Fibroblast of the aortic adventitia (primary cell): ENCODE data around the gene FBLN1. TPM values are rescaled to one million over a fixed set of nuclear protein-coding genes. Genes with fewer than 3 reads are reported as not detected.

Experiments used
- DNase-seq: peaks from one replicate; pipeline ENCODE4 v3.0.0-alpha.2; 2010; ENCODE audit warnings: low read depth
- H3K4me3 ChIP-seq: 2 replicates; pipeline ENCODE4 v1.5.1; 2011; ENCODE audit warnings: low read depth, mild to moderate bottlenecking, control low read depth, low read length, moderate library complexity
- total RNA-seq: library from RNA; depleted of rRNA; stranded (reverse); fragments of >200 nt; gene quantifications from 2 replicates; pipeline ENCODE4 v1.2.3, GENCODE V29; 2012; ENCODE audit warnings: low replicate concordance
- TF ChIP-seq, protein P1 (sequence below): IDR thresholded peaks from 2 replicates; pipeline ENCODE4 v1.5.1; 2011; ENCODE audit warnings: mild to moderate bottlenecking, low read length, control low read depth, inconsistent platforms; ENCODE audit not compliant: insufficient read depth

The FBLN1 gene
- total RNA-seq, 1 donor: 561 TPM

DNA sequence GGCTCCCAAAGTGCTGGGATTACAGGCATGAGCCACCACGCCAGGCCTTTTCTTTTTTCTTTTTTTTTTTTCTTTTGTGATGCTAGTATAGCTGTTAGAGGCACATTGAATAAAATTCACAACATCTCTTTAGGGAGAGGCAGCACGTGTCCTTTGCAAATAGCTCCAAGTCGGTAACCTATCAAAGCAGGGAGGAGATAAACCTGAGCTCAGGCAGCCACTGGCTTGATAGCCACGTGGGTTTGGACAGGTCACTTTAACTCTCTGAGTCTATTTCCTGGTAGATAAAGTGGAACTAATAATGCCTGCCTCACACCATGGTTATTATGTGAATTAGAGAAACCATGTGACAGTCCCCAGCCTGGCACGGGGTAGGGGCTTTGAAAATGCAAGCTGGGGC lies 125.8 kb downstream of the FBLN1 start:
- TF ChIP-seq, protein P1, sequence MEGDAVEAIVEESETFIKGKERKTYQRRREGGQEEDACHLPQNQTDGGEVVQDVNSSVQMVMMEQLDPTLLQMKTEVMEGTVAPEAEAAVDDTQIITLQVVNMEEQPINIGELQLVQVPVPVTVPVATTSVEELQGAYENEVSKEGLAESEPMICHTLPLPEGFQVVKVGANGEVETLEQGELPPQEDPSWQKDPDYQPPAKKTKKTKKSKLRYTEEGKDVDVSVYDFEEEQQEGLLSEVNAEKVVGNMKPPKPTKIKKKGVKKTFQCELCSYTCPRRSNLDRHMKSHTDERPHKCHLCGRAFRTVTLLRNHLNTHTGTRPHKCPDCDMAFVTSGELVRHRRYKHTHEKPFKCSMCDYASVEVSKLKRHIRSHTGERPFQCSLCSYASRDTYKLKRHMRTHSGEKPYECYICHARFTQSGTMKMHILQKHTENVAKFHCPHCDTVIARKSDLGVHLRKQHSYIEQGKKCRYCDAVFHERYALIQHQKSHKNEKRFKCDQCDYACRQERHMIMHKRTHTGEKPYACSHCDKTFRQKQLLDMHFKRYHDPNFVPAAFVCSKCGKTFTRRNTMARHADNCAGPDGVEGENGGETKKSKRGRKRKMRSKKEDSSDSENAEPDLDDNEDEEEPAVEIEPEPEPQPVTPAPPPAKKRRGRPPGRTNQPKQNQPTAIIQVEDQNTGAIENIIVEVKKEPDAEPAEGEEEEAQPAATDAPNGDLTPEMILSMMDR: no peak

DNA sequence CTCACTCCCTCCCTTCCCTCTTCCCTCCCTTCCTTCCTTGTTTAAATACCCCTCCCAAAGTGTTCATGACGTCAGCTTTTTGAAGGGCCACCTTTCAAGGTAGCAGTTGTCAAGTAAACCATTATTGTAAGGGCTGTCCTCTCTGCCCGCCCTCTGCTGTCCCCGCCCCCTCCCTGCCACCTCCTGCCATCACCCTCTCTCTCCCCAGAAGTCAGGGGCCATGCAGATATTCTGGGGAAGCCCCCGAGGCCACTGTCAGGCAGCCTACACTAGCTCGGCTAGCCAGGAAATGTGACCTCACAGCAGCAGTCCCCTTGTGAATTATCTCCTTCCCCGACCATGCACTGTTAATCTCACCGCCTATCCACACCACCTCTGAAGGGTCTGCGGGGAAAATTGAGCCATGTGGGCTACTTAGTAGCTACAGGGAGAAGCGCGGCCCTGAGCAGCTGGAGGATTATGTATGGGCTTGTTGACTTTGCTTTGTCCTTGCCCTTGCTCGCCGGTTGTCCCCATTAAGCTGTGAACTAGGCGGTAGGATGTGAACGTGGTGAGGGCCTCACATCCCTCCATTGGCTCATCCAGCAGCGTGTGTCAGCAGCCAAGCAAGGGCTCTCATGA lies 126.9 kb downstream of the FBLN1 start:
- no peak overlapping the region for H3K4me3 ChIP-seq
- no peak for DNase-seq
- TF ChIP-seq, protein P1: no peak

More for the DNA sequence above, 125.8 kb downstream of the FBLN1 start:
- DNase-seq: no peak
- H3K4me3 ChIP-seq: no peak overlapping the region

DNA sequence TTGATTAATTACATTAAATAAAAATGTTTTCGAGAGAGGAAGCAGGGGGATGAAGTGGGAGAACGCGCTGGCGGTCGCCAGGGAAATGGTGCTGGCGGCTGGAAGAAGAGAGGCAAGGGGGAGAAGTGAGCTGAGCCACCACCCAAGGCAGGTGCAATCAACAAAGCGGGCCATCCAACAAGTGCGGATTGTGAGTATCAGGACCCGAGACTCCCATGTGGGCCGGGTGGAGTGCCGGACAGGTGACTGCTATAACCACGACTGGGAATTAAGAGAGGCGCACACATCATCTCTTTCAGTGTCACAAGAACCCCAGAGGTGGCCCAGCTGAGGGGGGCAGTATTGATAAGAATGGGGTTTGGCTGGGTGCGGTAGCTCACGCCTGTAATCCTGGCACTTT lies 127.8 kb downstream of the FBLN1 start:
- TF ChIP-seq, protein P1: no peak
- H3K4me3 ChIP-seq: no peak overlapping the region
- DNase-seq: no peak

DNA sequence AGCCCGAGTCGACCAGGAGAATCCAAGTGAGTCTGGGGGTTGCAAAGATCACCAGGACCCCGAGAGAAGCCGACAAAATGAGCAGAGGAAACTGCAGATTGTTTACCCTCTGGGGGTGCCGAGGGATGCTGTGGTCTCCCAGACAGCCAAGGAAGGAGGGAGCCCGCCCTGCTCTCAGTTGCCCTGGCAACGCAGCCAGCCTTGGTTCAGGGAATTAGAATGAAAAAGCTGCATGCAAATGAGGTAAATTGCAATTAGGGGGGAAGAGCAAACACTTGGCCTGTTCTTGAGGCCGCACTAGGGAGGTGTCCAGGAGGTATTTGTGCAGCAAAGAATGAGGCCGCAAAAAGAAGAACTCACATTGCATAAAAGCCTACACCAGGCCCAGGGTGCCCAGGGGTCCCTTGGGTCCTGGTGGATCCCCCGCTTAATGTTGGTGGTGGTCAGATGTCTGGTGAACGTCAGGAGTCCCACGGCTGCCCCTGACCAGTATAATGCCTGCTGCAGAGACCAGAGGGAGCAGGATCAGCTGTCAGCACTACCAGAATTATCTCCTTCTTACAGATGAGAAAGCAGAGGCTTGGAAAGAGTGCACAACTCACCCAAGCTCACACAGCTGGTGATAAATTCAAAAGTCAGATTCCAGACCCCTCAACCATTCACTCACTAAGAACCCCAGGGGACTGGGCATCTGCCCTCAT lies 128.6 kb downstream of the FBLN1 start:
- DNase-seq: no peak
- TF ChIP-seq, protein P1: no peak
- H3K4me3 ChIP-seq: no peak overlapping the region

DNA sequence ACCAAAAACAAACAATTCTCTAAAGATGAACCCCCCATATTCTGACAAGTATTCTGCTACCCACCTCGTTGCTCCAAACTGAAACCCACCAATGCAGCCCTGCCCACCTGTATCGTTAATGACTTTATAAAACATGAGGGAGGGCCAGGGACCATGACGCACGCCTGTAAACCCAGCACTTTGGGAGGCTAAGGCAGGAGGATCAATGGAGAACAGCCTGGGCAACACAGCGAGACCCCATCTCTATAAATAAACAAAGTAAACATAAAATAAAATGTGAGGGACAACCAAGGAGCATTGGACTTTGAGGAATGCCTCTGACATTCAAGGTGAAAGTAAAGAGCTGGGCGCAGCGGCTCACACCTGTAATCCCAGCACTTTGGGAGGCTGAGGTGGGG lies 129.2 kb downstream of the FBLN1 start:
- TF ChIP-seq, protein P1: no peak
- H3K4me3 ChIP-seq: no peak overlapping the region
- DNase-seq: no peak

GRCh38 chr22:45632791-45633515 lies 130.3 kb downstream of the FBLN1 start:
- peak; percentile 68 for DNase-seq
- TF ChIP-seq, protein P1: no peak
- H3K4me3 ChIP-seq: no peak overlapping the region
